Measurements from ENCODE around the gene ELMOD2. TPM values are rescaled to one million over a fixed set of nuclear protein-coding genes. Genes with fewer than 3 reads are reported as not detected.

ELMOD2 gene
- total RNA-seq, 2 donors from 2014 or later: 11.6 to 12.9 TPM

DNA sequence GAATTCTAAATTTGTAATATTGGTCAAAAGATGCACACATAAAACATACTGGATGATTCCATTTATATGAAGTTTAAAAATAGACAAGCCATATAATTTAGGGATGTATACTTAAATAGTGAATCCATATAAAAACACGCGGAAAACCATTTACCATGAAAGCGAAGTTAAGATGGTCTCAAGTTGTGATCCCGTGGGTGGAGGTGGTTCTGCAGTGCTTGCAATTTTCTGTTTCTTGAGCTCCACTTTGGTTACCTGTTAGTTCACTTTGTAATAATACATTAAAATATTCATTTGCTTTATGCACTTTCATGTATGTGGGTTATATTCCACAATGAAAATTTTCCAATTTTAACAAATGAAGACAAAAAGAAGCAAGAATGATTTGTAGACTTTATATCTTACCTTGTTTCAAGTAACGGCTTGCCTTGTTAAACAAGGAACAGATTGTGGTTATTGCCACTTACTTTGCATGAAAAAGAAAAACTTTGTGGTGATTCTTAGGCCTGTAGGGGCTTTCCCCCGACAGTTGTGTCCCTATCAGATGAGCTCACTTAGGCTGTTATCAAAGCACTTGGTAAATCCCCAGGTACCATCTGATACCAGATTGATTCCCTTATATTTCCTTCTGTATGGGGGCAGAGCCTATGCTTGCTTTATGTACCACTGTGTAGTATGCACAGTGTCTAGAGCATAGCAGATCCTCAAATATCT lies 32.6 kb downstream of the ELMOD2 start:
- H3K4me1 Mint-ChIP-seq: peaks cover 16% of the 10 kb centered on the region
- no peak overlapping the region for H3K27ac Mint-ChIP-seq
- H3K4me3 Mint-ChIP-seq: no peak overlapping the region
- peaks cover 2% of the 10 kb centered on the region for H3K36me3 Mint-ChIP-seq (ENCODE audit: low read depth)
- peak; percentile 99 for ATAC-seq
- peaks cover 7% of the 10 kb centered on the region for H3K27me3 Mint-ChIP-seq
- DNase-seq: no peak
- no peaks in the 10 kb centered on the region for H3K9me3 ChIP-seq (ENCODE audit: control insufficient read depth, low read length, poor library complexity, severe bottlenecking)

- no peaks in the 10 kb centered on the region for H3K9me3 ChIP-seq (ENCODE audit: control insufficient read depth, low read length, poor library complexity, severe bottlenecking)
- Mint-ChIP-seq H3K4me1 (peaks cover 14% of the 10 kb centered on the region), H3K27ac (no peak overlapping the region), H3K36me3 (ENCODE audit: low read depth) (no peaks in the 10 kb centered on the region), H3K4me3 (no peak overlapping the region), H3K27me3 (peaks cover 12% of the 10 kb centered on the region)
- DNase-seq (no peak), ATAC-seq (no peak)
Observed at GRCh38 chr4:140557831-140558435, 34.0 kb downstream of the ELMOD2 start.

DNA sequence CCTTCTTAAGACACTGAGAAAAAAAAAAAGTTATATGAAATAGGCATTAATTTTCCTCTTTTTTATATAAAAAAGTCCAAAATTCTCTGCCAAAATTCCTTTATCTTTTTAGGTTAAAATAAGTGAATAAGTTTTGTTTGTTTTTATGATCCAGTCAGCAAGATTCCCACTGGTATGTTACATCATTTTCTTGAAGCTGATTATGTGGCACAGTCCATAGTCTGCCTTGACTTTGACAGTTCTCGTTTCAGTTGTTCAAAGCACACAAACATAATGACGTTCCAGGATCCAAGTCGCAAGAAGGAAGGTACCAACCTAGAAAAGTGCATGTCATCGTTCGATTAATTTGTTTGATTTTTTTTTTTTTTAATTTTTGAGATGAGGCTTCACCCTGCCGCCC lies 35.7 kb downstream of the ELMOD2 start:
- no peak overlapping the region for H3K4me3 Mint-ChIP-seq
- H3K27ac Mint-ChIP-seq: no peak overlapping the region

DNA sequence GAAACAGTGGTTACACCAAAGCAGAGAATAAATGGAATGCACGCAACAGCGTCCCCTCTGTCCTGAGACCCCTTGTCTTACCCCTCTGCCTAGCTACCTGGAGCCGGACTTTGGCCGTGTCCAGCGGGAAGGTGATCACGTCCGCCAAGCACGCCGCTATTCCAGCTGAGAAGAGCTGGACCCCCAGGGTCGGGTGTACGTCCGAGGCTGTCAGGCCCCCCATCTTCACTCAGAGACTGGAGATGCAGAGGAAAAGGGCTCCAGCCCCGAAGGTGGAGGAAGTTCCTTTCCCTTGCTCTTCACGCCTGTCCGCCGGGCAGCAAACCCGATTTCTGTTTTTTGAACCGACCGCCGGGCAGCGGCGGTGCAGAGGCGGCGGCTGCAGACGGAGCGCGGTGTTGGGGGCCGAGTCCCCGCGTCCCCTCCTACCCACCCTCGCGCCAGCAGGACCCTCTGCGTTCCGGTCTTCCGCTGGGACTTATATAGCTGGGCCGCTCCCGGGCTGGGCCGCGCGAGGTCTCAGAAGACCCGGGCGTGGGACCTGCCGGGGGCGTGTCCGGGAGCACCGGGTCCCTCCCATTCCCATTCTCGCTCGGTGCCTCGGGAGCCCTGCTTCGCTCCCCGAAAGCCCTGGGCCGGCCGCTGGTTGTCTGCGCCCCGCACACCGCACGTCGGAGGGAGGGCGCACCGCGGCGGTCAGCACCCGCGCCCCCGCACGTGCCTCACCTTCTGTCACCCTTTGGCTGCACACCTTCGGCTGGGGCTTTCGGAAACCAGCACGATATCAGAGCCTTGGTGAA lies 44.7 kb downstream of the ELMOD2 start, which contains the start of gene UCP1:
TSS of gene UCP1 (minus strand) at position 455 of the 800 bp plus-strand sequence. CDS start at position 223, 232 bp downstream.
- ATAC-seq (no peak), DNase-seq (no peak)
- peak within 1 kb of the TSS; percentile 85 for H3K4me3 Mint-ChIP-seq
- peaks cover 6% of the 10 kb centered on the region for H3K36me3 Mint-ChIP-seq (ENCODE audit: low read depth)
- peaks cover 41% of the 10 kb centered on the region for H3K27me3 Mint-ChIP-seq
- peaks cover 4% of the 10 kb centered on the region for H3K9me3 ChIP-seq (ENCODE audit: control insufficient read depth, low read length, poor library complexity, severe bottlenecking)
- H3K27ac Mint-ChIP-seq: no peak within 1 kb of the TSS
- H3K4me1 Mint-ChIP-seq: peaks cover 7% of the 10 kb centered on the region

More for the DNA sequence above, 35.7 kb downstream of the ELMOD2 start:
- Mint-ChIP-seq H3K4me1 (peaks cover 14% of the 10 kb centered on the region), H3K36me3 (ENCODE audit: low read depth) (no peaks in the 10 kb centered on the region), H3K27me3 (peaks cover 12% of the 10 kb centered on the region)
- H3K9me3 ChIP-seq (ENCODE audit: control insufficient read depth, low read length, poor library complexity, severe bottlenecking): no peaks in the 10 kb centered on the region
- no peak for DNase-seq
- no peak for ATAC-seq

DNA sequence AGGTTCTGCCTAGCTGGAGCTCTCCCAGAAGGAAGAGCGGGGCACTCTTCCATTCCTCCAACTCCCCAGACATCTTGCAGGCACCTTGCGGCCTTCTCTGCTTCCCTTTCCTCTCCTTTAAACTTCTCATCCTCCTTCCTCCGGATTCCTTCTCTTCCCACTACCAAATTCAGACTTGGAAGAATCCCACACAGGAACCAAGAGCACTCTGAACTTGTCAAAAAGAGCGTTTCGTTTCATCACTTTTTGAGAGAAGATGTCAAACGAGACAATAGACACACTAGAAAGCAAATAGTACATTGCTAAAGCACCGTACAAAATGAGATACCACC lies 45.3 kb downstream of the ELMOD2 start:
- DNase-seq: no peak
- peaks cover 4% of the 10 kb centered on the region for H3K9me3 ChIP-seq (ENCODE audit: control insufficient read depth, low read length, poor library complexity, severe bottlenecking)
- Mint-ChIP-seq H3K36me3 (ENCODE audit: low read depth) (peaks cover 6% of the 10 kb centered on the region), H3K4me1 (peaks cover 7% of the 10 kb centered on the region), H3K27me3 (peaks cover 41% of the 10 kb centered on the region), H3K4me3 (peak overlapping the region; percentile 85), H3K27ac (no peak overlapping the region)
- ATAC-seq: no peak

GRCh38 chr4:140571620-140572019 lies 47.7 kb downstream of the ELMOD2 start:
- H3K36me3 Mint-ChIP-seq (ENCODE audit: low read depth): peaks cover 6% of the 10 kb centered on the region
- H3K27ac Mint-ChIP-seq: no peak overlapping the region
- peaks cover 7% of the 10 kb centered on the region for H3K4me1 Mint-ChIP-seq
- H3K27me3 Mint-ChIP-seq: peaks cover 45% of the 10 kb centered on the region
- H3K4me3 Mint-ChIP-seq: no peak overlapping the region
- peaks cover 4% of the 10 kb centered on the region for H3K9me3 ChIP-seq (ENCODE audit: control insufficient read depth, low read length, poor library complexity, severe bottlenecking)
- ATAC-seq (no peak), DNase-seq (no peak)

DNA sequence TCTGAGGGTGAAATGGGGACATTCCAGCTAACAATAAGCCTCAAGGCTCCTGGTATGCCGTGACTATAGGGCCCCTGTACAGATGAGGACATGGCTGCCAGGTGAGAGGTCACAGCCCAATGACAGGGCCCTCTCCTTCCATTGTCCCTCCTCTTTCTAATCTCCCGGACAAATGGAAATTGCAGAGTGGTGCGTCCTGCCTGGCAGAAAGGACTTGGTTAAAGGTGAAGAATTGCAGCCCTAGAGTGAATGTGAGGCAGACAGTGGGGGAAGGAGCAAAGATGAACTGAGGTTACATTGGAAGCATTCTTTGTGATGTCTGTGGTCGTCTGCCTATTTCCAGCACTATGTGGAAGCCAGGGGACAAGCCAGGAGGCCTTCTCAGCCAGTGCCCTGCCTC lies 51.5 kb downstream of the ELMOD2 start:
- Mint-ChIP-seq H3K27ac (no peak overlapping the region), H3K4me1 (no peaks in the 10 kb centered on the region), H3K27me3 (peaks cover 45% of the 10 kb centered on the region), H3K36me3 (ENCODE audit: low read depth) (no peaks in the 10 kb centered on the region), H3K4me3 (no peak overlapping the region)
- DNase-seq: no peak
- no peak for ATAC-seq
- peaks cover 4% of the 10 kb centered on the region for H3K9me3 ChIP-seq (ENCODE audit: control insufficient read depth, low read length, poor library complexity, severe bottlenecking)

DNA sequence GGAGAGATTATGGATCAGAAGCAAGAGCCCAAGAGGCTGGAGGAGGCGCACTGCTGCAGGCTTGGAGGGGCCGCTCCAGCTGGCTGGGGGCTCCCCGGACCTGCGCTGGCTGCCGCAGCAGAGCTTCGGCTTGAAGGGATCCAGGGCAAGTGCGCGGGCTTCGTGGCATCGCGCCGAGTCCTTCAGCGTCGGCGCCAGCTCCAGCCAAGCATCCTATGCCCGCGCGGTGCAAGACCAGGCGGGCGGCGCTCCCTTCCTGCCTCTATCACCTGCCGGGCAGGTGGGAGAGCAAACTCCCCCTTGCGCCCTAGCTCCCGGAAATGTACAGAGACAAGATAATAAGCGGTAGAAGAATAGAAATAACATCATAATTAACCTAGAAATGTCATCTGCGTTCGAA lies 55.3 kb downstream of the ELMOD2 start:
- H3K9me3 ChIP-seq (ENCODE audit: control insufficient read depth, low read length, poor library complexity, severe bottlenecking): no peaks in the 10 kb centered on the region
- H3K36me3 Mint-ChIP-seq (ENCODE audit: low read depth): no peaks in the 10 kb centered on the region
- peaks cover 36% of the 10 kb centered on the region for H3K27me3 Mint-ChIP-seq
- no peaks in the 10 kb centered on the region for H3K4me1 Mint-ChIP-seq
- no peak for ATAC-seq
- DNase-seq: no peak
- no peak overlapping the region for H3K4me3 Mint-ChIP-seq
- H3K27ac Mint-ChIP-seq: no peak overlapping the region

GRCh38 chr4:140581078-140581477 lies 57.1 kb downstream of the ELMOD2 start:
- Mint-ChIP-seq H3K27ac (no peak overlapping the region), H3K4me3 (no peak overlapping the region), H3K4me1 (no peaks in the 10 kb centered on the region), H3K36me3 (ENCODE audit: low read depth) (no peaks in the 10 kb centered on the region), H3K27me3 (peaks cover 40% of the 10 kb centered on the region)
- H3K9me3 ChIP-seq (ENCODE audit: control insufficient read depth, low read length, poor library complexity, severe bottlenecking): no peaks in the 10 kb centered on the region
- no peak for ATAC-seq
- no peak for DNase-seq

DNA sequence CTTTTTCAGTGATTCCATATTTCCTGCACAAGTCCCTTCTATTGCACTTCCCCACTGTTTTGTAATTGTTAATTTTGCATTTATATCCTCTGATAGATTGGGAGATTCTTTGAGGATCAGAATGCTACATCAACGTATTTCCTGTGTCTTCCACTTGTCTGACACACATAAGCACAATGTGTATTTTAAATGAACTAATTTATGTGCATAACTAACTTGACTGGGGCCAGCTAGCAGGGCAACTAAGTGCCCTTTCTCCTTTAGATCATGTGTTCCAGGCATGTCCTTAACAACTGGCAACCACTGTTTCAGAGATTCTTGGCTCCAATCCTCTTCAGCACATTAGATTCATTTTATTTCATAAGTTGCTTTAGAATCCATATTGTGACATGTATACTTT lies 60.5 kb downstream of the ELMOD2 start:
- H3K27ac Mint-ChIP-seq: no peak overlapping the region
- H3K4me1 Mint-ChIP-seq: no peaks in the 10 kb centered on the region
- DNase-seq: no peak
- peaks cover 17% of the 10 kb centered on the region for H3K27me3 Mint-ChIP-seq
- H3K36me3 Mint-ChIP-seq (ENCODE audit: low read depth): no peaks in the 10 kb centered on the region
- H3K9me3 ChIP-seq (ENCODE audit: control insufficient read depth, low read length, poor library complexity, severe bottlenecking): no peaks in the 10 kb centered on the region
- H3K4me3 Mint-ChIP-seq: no peak overlapping the region
- ATAC-seq: no peak

- Mint-ChIP-seq H3K4me3 (peak overlapping the region; percentile 31), H3K36me3 (ENCODE audit: low read depth) (no peaks in the 10 kb centered on the region), H3K27me3 (peaks cover 34% of the 10 kb centered on the region), H3K4me1 (peaks cover 4% of the 10 kb centered on the region), H3K27ac (no peak overlapping the region)
- ATAC-seq (peak; percentile 63), DNase-seq (no peak)
- no peaks in the 10 kb centered on the region for H3K9me3 ChIP-seq (ENCODE audit: control insufficient read depth, low read length, poor library complexity, severe bottlenecking)
Observed at GRCh38 chr4:140595065-140595464, 71.1 kb downstream of the ELMOD2 start.

DNA sequence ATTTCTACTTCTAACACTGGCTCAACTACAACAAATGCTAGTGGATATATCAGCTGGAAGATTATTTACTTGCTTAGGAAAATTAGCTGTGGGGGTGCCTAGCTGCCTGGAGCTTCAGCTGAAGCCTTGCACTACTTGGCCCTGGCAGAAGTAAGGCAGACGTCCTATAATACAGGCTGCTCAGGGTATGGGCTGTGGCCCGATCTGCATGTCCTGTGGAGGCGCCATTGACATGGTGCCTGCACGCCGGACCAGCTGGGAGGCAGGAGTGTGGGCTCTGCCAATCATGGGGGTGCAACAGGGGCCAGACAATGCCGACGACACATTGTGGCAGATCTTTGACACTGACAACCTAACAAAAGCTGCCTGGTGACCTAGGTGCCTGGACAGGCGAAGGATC lies 76.4 kb downstream of the ELMOD2 start:
- Mint-ChIP-seq H3K36me3 (ENCODE audit: low read depth) (peaks cover 3% of the 10 kb centered on the region), H3K4me1 (peaks cover 2% of the 10 kb centered on the region)
- no peak for ATAC-seq

DNA sequence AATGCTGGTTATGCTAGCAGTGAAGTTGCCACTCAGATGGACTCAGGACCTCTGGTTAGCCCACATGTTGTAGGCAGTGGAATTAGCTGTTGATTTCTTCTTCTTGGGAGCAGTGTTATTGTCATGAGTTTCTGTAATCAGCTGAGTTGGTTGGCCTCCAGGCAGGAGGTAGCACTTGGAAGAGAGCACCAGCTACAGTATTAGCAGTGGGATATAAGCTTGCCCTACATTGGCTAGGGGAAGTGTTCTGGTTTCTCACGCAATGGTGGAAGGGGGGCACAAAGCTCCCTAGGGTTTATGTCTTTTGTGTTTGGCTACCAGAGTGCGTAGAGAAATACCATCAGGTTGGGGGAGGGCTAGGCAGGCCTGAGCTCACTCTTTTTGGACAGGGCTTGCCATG lies 78.7 kb downstream of the ELMOD2 start:
- Mint-ChIP-seq H3K27ac (no peak overlapping the region), H3K4me3 (no peak overlapping the region), H3K4me1 (peaks cover 2% of the 10 kb centered on the region), H3K36me3 (ENCODE audit: low read depth) (peaks cover 3% of the 10 kb centered on the region), H3K27me3 (peaks cover 68% of the 10 kb centered on the region)
- DNase-seq (no peak), ATAC-seq (no peak)
- H3K9me3 ChIP-seq (ENCODE audit: control insufficient read depth, low read length, poor library complexity, severe bottlenecking): no peaks in the 10 kb centered on the region

More for the DNA sequence above, 76.4 kb downstream of the ELMOD2 start:
- H3K9me3 ChIP-seq (ENCODE audit: control insufficient read depth, low read length, poor library complexity, severe bottlenecking): no peaks in the 10 kb centered on the region
- H3K27me3 Mint-ChIP-seq: peaks cover 56% of the 10 kb centered on the region
- no peak overlapping the region for H3K27ac Mint-ChIP-seq
- no peak for DNase-seq
- H3K4me3 Mint-ChIP-seq: peak overlapping the region; percentile 28
